Measurements from ENCODE around the gene JSRP1. TPM values are rescaled to one million over a fixed set of nuclear protein-coding genes. Genes with fewer than 3 reads are reported as not detected.

Gene JSRP1
- total and polyA plus RNA-seq, 2 donors (not counting 1 experiment from before 2014, with no cell fraction given): not detected

GRCh38 chr19:2230807-2231533, 25.2 kb downstream of the JSRP1 start:
- Histone ChIP-seq H3K4me2 (ENCODE audit: extremely low read depth, insufficient read depth, low read length) (no peak overlapping the region), H3K27me3 (ENCODE audit: control insufficient read depth, insufficient read depth, low read length) (no peaks in the 10 kb centered on the region), H2AFZ (ENCODE audit: low read length) (no peak overlapping the region), H3K79me2 (ENCODE audit: control insufficient read depth, insufficient read depth, low read length) (peaks cover 39% of the 10 kb centered on the region), H3K27ac (ENCODE audit: insufficient read depth, low read length) (no peak overlapping the region), H3K4me3 (replicated peaks in 1 of 4; ENCODE audit: control extremely low read depth in 1 of 4, insufficient read depth in 1 of 4, low read depth in 3 of 4, low read length in 4 of 4) (no peak overlapping the region), H3K9ac (ENCODE audit: insufficient read depth, low read length) (no peak overlapping the region), H3K4me1 (ENCODE audit: control insufficient read depth, extremely low read depth, insufficient read depth, low read length) (no peaks in the 10 kb centered on the region), H3K9me3 (ENCODE audit: control insufficient read depth, insufficient read depth, low read depth, low read length) (no peaks in the 10 kb centered on the region), H3K36me3 (ENCODE audit: control insufficient read depth, insufficient read depth, low read length) (peaks cover 42% of the 10 kb centered on the region), H4K20me1 (ENCODE audit: control insufficient read depth, extremely low read depth, insufficient read depth, low read length) (no peaks in the 10 kb centered on the region)
- TF ChIP-seq EZH2 (IDR thresholded peaks at IDR 0.05; ENCODE audit: low read length, missing control alignments): no peak
- no peak for TF ChIP-seq CTCF (conservative IDR thresholded peaks at IDR 0.05 in 1 of 2, IDR thresholded peaks at IDR 0.05 in 1 of 2; ENCODE audit: low read depth in 1 of 2, low read length in 2 of 2)
- DNase-seq (ENCODE audit: low read depth in 2 of 2): peak in 1 of 2 donors; percentile 51

- Histone ChIP-seq H3K4me3 (replicated peaks in 1 of 4; ENCODE audit: control extremely low read depth in 1 of 4, insufficient read depth in 1 of 4, low read depth in 3 of 4, low read length in 4 of 4) (no peak overlapping the region), H3K36me3 (ENCODE audit: control insufficient read depth, insufficient read depth, low read length) (peaks cover 51% of the 10 kb centered on the region), H3K9me3 (ENCODE audit: control insufficient read depth, insufficient read depth, low read depth, low read length) (no peaks in the 10 kb centered on the region), H2AFZ (ENCODE audit: low read length) (no peak overlapping the region), H3K4me1 (ENCODE audit: control insufficient read depth, extremely low read depth, insufficient read depth, low read length) (no peaks in the 10 kb centered on the region), H3K27ac (ENCODE audit: insufficient read depth, low read length) (no peak overlapping the region), H3K79me2 (ENCODE audit: control insufficient read depth, insufficient read depth, low read length) (peaks cover 31% of the 10 kb centered on the region), H3K9ac (ENCODE audit: insufficient read depth, low read length) (no peak overlapping the region), H3K27me3 (ENCODE audit: control insufficient read depth, insufficient read depth, low read length) (no peaks in the 10 kb centered on the region), H3K4me2 (ENCODE audit: extremely low read depth, insufficient read depth, low read length) (no peak overlapping the region), H4K20me1 (ENCODE audit: control insufficient read depth, extremely low read depth, insufficient read depth, low read length) (no peaks in the 10 kb centered on the region)
- TF ChIP-seq CTCF (conservative IDR thresholded peaks at IDR 0.05 in 1 of 2, IDR thresholded peaks at IDR 0.05 in 1 of 2; ENCODE audit: low read depth in 1 of 2, low read length in 2 of 2) (no peak), EZH2 (IDR thresholded peaks at IDR 0.05; ENCODE audit: low read length, missing control alignments) (no peak)
- no peak for DNase-seq (ENCODE audit: low read depth in 2 of 2)
Observed at GRCh38 chr19:2230033-2230531, 26.1 kb downstream of the JSRP1 start.

- Histone ChIP-seq H3K4me2 (ENCODE audit: extremely low read depth, insufficient read depth, low read length) (no peak overlapping the region), H4K20me1 (ENCODE audit: control insufficient read depth, extremely low read depth, insufficient read depth, low read length) (no peaks in the 10 kb centered on the region), H3K36me3 (ENCODE audit: control insufficient read depth, insufficient read depth, low read length) (peaks cover 54% of the 10 kb centered on the region), H3K4me3 (replicated peaks in 1 of 4; ENCODE audit: control extremely low read depth in 1 of 4, insufficient read depth in 1 of 4, low read depth in 3 of 4, low read length in 4 of 4) (no peak overlapping the region), H2AFZ (ENCODE audit: low read length) (no peak overlapping the region), H3K27me3 (ENCODE audit: control insufficient read depth, insufficient read depth, low read length) (no peaks in the 10 kb centered on the region), H3K4me1 (ENCODE audit: control insufficient read depth, extremely low read depth, insufficient read depth, low read length) (no peaks in the 10 kb centered on the region), H3K9ac (ENCODE audit: insufficient read depth, low read length) (no peak overlapping the region), H3K9me3 (ENCODE audit: control insufficient read depth, insufficient read depth, low read depth, low read length) (no peaks in the 10 kb centered on the region), H3K79me2 (ENCODE audit: control insufficient read depth, insufficient read depth, low read length) (peaks cover 24% of the 10 kb centered on the region), H3K27ac (ENCODE audit: insufficient read depth, low read length) (no peak overlapping the region)
- DNase-seq (ENCODE audit: low read depth in 2 of 2): no peak
- TF ChIP-seq EZH2 (IDR thresholded peaks at IDR 0.05; ENCODE audit: low read length, missing control alignments): no peak
Observed at GRCh38 chr19:2229103-2230032, 26.8 kb downstream of the JSRP1 start.

All from fibroblast of lung (primary cell).